Stimulated activated CD4-positive, alpha-beta T cell treated with anti-CD3 and anti-CD28 coated beads, Interleukin-4, amount 100 ng/mL, for 4 hours (primary cell): ENCODE measurements around the gene NUDT8.
"Not testable (repeated sequence)": the region's sequence is repeated elsewhere in the genome, so short reads cannot be mapped to it uniquely, and the experiment has no call there.

Experiments used
- DNase-seq, 2 experiments: peaks; one replicate each; pipeline ENCODE4 v3.0.0-alpha.2; 2020

NUDT8 gene

DNA sequence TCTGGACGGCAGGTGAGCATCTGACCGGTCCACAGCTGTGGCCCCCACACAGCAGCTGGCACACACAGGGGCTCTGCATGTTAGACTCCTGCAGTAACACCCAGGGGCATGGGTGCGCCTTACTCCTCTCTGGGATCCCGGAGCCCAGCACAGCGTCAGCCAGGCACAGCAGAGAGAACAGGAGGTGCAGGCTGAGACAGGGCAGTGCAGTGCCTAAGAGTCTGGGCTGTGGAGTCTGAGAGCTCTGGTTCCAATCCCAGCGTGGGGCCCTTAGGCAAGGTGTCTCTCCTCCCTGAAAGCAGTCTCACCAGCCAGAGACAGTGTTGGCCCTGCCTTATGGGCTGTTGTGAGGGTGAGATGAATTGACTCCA is 2.3 kb downstream of the NUDT8 start:
- no peak for DNase-seq

- DNase-seq, result no peak
Observed at GRCh38 chr11:67626970-67627369, 2.8 kb downstream of the NUDT8 start.

GRCh38 chr11:67626131-67626833 is 3.5 kb downstream of the NUDT8 start:
- not testable (repeated sequence) for DNase-seq

DNA sequence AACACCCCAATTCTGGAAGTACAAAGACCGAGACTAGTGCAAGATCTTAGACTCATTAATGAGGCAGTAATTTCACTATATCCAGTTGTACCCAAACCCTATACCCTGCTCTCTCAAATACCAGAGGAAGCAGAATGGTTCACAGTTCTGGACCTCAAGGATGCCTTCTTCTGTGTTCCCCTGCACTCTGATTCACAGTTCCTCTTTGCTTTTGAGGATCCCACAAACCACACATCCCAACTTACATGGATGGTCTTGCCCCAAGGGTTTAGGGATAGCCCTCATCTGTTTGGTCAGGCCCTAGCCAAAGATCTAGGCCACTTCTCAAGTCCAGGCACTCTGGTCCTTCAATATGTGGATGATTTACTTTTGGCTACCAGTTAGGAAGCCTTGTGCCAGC is 5.9 kb downstream of the NUDT8 start:
- not testable (repeated sequence) for DNase-seq

DNA sequence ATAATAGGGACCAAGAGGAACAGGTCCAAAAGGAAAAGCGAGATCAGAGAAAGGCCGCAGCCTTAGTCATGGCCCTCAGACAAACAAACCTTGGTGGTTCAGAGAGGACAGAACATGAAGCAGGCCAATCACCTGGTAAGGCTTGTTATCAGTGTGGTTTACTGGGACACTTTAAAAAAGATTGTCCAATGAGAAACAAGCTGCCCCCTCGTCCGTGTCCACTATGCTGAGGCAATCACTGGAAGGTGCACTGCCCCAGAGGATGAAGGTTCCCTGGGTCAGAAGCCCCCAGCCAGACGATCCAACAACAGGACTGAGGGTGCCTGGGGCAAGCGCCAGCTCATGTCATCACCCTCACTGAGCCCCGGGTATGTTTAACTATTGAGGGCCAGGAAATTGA is 6.8 kb downstream of the NUDT8 start:
- not testable (repeated sequence) for DNase-seq

- not testable (repeated sequence) for DNase-seq
Observed at GRCh38 chr11:67621928-67622327, 7.8 kb downstream of the NUDT8 start.

- not testable (repeated sequence) for DNase-seq
Observed at GRCh38 chr11:67620621-67621020, 9.1 kb downstream of the NUDT8 start.

- DNase-seq, result not testable (repeated sequence)
Observed at GRCh38 chr11:67619683-67620618, 9.8 kb downstream of the NUDT8 start.

DNA sequence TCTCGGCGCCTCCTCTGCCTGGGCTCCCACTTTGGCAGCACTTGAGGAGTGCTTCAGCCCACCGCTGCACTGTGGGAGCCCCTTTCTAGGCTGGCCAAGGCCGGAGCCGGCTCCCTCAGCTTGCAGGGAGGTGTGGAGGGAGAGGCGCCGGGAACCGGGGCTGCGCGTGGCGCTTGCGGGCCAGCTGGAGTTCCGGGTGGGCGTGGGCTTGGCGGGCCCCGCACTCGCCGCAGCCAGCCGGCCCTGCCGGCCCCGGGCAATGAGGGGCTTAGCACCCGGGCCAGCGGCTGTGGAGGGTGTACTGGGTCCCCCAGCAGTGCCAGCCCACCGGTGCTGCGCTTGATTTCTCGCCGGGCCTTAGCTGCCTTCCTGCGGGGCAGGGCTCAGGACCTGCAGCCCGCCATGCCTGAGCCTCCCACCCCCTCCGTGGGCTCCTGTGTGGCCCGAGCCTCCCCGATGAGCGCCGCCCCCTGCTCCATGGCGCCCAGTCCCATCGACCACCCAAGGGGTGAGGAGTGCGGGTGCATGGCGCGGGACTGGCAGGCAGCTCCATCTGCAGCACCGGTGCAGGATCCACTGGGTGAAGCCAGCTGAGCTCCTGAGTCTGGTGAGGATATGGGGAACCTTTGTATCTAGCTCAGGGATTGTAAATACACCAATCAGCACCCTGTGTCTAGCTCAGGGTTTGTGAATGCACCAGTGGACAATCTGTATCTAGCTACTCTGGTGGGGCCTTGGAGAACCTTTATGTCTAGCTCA is 10.7 kb downstream of the NUDT8 start:
- not testable (repeated sequence) for DNase-seq

- no peak for DNase-seq
Observed at GRCh38 chr11:67617243-67617953, 12.3 kb downstream of the NUDT8 start.

DNA sequence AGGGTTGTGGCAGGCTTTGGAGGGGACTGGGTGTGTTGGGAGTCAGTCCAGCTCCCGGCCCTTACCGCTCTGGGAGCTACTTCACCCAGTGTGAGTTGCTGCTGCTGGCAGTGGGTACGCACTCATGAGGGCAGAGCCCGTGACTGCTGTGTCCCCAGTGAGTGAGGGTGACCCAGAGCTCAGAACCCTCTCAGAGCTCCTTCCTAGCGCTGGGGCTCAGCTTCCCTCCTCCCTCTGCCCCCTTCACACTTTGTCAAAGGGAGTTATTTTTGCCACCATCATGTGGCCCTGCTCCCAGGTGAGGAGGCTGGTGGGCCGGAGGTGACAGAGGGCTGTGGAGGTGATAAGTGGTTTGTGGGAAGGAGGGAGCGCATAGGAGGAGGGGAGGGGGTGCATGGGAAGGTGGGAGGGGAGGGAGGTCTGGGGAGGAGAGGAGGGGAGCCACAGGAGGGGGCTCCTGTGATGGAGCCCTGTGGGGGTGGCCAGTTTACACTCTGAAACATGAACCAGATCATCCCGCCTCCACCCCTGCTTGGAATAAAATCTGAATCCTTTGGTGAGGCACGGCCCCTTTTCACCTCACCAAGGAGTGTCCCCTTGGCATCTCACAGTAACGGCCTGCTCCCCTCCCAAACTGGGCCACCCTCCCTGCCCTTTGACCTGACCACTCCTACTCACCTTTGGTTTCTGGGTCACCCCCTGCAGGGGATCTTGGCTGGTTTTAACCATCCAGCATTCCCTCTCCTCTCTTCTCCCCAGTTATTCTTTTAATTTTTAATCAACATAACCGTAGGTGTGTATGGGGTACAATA is 13.1 kb downstream of the NUDT8 start:
- no peak for DNase-seq

GRCh38 chr11:67615728-67616430 is 13.9 kb downstream of the NUDT8 start:
- no peak for DNase-seq

DNA sequence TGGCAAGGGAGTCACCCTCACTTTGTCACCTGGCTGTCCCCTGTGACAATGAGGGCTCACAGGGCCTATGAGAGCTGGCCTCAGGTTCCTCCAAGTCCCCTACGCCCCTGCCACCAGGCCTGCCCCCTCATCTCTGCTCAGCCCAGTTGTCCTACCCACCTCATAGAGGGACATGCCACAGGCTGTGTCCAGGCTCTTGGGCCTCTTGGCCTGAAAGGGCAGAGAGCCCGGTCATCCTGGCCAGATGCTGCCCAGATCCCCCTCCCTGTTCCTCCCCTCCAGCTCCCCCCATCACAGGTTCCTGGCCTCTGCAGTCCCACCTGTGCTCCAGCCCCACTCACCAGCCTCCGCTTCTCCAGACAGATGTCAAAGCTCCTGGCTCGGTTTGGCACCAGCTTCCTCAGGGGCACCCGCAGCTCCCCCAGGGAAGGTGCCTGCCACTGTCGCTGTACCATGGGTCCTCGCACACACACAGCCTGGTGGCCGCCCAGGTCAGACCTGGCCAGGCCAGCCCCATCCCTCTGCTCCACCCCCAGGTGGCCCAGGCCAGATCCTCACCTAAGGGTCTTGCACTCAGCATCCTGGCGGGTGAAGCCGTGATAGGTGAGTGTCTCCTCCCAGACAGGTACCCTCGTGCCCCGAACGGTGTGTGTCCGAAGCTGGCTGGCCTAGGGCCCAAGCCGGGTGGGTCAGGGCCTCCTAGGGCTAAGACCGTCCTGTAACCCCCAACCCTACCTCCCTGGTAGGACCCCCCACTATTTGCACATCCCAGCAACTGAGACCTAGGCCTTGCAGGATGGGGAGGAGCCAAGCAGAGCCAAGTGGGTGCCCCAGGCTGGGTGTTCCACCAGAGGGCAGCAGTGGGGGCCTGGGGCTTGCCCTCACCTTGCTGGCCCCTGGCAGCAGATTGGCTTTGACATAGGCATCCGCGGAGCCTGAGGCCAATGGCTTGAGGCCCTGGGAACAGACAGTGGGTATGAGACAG is 14.7 kb downstream of the NUDT8 start:
- DNase-seq, result peak; percentile 26 to 58

- peak; percentile 67 to 85 for DNase-seq
Observed at GRCh38 chr11:67613960-67614715, 15.6 kb downstream of the NUDT8 start.

DNA sequence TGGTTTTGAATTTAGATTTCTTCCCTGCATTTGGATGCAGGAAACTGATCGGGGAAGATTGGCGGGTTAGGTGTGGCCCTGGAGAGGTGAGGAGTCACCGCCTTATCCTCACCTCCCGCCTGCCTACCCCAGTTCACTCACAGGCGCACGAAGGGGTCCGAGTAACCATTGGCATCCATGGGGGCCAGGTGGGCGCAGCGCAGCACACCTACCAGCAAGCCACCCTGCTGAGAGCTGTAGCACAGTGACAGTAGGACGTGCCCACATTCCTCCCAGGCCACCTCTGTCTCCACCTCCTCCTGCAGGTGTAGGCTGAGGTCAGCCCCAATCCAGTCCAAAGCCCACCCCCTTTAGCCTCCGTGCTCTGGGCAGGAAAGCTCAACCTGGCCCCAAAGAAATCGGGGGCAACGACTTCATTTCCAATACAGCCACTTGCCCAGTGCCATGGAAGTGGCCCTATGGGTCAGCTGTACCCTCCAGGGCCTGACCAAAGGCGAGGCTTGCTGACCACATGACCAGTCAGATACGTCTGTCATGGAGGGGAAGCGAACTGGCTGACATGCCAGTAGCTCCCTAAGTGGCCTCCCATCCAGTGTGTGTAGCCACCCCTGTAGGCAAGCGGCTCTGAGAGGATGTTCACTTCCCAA is 16.3 kb downstream of the NUDT8 start:
- no peak for DNase-seq

- no peak for DNase-seq
Observed at GRCh38 chr11:67612751-67613150, 17.0 kb downstream of the NUDT8 start.

- no peak for DNase-seq
Observed at GRCh38 chr11:67611704-67612587, 17.8 kb downstream of the NUDT8 start.
